C4-2B (cell line): ENCODE data around the gene COMT.

Experiments used
- ZFX ChIP-seq: fragments of 450-650 bp; IDR thresholded peaks from 2 replicates; pipeline ENCODE4 v1.6.1; 2017
- TF ChIP-seq, protein P1 (sequence below): fragments of 450-650 bp; conservative IDR thresholded peaks from 2 replicates; pipeline ENCODE4 v1.5.1; 2017; ENCODE audit warnings: mild to moderate bottlenecking

DNA sequence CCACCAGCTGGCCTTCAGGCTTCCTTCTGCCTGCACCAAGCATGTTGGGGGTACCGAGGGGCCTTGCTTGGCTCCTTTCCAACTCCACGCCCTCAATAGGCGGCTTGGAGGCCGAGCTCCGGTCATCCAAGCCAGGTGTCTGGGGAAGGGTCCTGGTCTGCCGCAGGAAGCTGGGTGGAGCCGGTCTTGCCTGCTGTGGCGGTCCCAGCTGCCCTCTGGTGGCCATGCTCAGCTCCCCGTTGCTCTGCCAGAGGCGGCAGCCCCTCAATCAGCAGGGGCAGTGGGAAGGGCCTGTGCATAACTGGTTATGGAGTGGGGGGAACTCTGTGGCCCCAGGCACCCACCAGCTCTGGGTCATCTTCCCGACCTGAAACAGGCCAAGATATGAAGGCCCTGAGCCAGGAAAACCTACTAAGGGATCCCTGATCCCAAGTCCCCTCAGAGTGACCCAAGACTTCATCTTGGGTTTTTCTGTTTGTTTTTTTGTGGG is 71.9 kb downstream of the COMT start:
- TF ChIP-seq, protein P1, sequence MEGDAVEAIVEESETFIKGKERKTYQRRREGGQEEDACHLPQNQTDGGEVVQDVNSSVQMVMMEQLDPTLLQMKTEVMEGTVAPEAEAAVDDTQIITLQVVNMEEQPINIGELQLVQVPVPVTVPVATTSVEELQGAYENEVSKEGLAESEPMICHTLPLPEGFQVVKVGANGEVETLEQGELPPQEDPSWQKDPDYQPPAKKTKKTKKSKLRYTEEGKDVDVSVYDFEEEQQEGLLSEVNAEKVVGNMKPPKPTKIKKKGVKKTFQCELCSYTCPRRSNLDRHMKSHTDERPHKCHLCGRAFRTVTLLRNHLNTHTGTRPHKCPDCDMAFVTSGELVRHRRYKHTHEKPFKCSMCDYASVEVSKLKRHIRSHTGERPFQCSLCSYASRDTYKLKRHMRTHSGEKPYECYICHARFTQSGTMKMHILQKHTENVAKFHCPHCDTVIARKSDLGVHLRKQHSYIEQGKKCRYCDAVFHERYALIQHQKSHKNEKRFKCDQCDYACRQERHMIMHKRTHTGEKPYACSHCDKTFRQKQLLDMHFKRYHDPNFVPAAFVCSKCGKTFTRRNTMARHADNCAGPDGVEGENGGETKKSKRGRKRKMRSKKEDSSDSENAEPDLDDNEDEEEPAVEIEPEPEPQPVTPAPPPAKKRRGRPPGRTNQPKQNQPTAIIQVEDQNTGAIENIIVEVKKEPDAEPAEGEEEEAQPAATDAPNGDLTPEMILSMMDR: no peak
- no peak for TF ChIP-seq ZFX
